HFFc6 (cell line): ENCODE results near the gene PFKFB3. TPM values are rescaled to one million over a fixed set of nuclear protein-coding genes. Genes with fewer than 3 reads are reported as not detected.

Experiments used
- DNase-seq: peaks from one replicate; pipeline ENCODE4 v3.0.0-alpha.2; 2018
- H3K27ac Mint-ChIP-seq: 2 replicates; pipeline ENCODE4 v1.8.0; 2020; ENCODE audit warnings: mild to moderate bottlenecking, mixed read lengths
- H3K27me3 Mint-ChIP-seq: 2 replicates; pipeline ENCODE4 v1.8.0; 2021; ENCODE audit warnings: mild to moderate bottlenecking, moderate library complexity, mixed read lengths; ENCODE audit not compliant: insufficient read depth
- H3K36me3 Mint-ChIP-seq: 2 replicates; pipeline ENCODE4 v1.8.0; 2021; ENCODE audit warnings: low read depth, mixed read lengths
- H3K4me1 Mint-ChIP-seq: 2 replicates; pipeline ENCODE4 v1.8.0; 2020; ENCODE audit warnings: low read depth, mixed read lengths
- H3K4me3 Mint-ChIP-seq: 2 replicates; pipeline ENCODE4 v1.8.0; 2020; ENCODE audit warnings: mild to moderate bottlenecking, moderate library complexity, mixed read lengths
- H3K9me3 Mint-ChIP-seq: 2 replicates; pipeline ENCODE4 v1.8.0; 2020; ENCODE audit warnings: mild to moderate bottlenecking, mixed read lengths
- total RNA-seq, 6 experiments: library from RNA; stranded (reverse); fragmentation: NEBNext Ultra II Directional; extraction: Animal tissue kit (Norgen Biotek cat#: 25700); gene quantifications; 2 replicates in 1 of 6; 3 replicates in 5 of 6; pipeline ENCODE4 v1.2.3, GENCODE V29; 2021
- TF ChIP-seq, protein P1 (sequence below): fragments of 200-600 bp; sonication (generic); IDR thresholded peaks from 2 replicates; pipeline ENCODE4 v1.5.0; 2021; ENCODE audit warnings: antibody characterized with exemption, mild to moderate bottlenecking

The PFKFB3 gene
- total RNA-seq, 6 experiments from 2014 or later, result 25.4 to 34.6 (median 28.7) TPM

DNA sequence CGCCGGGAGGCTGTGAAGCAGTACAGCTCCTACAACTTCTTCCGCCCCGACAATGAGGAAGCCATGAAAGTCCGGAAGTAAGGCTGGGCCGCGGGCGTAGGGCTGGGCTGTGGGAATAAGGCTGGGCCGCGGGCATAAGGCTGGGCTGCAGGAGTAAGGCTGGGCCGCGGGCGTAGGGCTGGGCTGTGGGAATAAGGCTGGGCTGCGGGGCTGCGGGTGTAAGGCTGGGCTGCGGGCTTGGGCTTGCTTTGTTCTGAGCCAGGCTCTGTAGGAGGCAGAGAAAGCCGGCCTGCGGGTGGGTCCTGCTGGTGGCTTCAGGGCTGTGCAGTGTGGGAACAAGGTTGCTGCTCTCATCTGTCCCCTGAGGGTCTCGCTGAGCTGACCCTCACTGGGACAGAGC is 12.5 kb downstream of the PFKFB3 start:
- TF ChIP-seq, protein P1, sequence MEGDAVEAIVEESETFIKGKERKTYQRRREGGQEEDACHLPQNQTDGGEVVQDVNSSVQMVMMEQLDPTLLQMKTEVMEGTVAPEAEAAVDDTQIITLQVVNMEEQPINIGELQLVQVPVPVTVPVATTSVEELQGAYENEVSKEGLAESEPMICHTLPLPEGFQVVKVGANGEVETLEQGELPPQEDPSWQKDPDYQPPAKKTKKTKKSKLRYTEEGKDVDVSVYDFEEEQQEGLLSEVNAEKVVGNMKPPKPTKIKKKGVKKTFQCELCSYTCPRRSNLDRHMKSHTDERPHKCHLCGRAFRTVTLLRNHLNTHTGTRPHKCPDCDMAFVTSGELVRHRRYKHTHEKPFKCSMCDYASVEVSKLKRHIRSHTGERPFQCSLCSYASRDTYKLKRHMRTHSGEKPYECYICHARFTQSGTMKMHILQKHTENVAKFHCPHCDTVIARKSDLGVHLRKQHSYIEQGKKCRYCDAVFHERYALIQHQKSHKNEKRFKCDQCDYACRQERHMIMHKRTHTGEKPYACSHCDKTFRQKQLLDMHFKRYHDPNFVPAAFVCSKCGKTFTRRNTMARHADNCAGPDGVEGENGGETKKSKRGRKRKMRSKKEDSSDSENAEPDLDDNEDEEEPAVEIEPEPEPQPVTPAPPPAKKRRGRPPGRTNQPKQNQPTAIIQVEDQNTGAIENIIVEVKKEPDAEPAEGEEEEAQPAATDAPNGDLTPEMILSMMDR, result no peak
- Mint-ChIP-seq H3K4me1 (peaks cover 32% of the 10 kb centered on the region), H3K36me3 (peaks cover 28% of the 10 kb centered on the region), H3K4me3 (no peak overlapping the region), H3K27me3 (peaks cover 2% of the 10 kb centered on the region; the same call in 1 of the 2 replicates), H3K9me3 (no peaks in the 10 kb centered on the region), H3K27ac (no peak overlapping the region)
- no peak for DNase-seq

DNA sequence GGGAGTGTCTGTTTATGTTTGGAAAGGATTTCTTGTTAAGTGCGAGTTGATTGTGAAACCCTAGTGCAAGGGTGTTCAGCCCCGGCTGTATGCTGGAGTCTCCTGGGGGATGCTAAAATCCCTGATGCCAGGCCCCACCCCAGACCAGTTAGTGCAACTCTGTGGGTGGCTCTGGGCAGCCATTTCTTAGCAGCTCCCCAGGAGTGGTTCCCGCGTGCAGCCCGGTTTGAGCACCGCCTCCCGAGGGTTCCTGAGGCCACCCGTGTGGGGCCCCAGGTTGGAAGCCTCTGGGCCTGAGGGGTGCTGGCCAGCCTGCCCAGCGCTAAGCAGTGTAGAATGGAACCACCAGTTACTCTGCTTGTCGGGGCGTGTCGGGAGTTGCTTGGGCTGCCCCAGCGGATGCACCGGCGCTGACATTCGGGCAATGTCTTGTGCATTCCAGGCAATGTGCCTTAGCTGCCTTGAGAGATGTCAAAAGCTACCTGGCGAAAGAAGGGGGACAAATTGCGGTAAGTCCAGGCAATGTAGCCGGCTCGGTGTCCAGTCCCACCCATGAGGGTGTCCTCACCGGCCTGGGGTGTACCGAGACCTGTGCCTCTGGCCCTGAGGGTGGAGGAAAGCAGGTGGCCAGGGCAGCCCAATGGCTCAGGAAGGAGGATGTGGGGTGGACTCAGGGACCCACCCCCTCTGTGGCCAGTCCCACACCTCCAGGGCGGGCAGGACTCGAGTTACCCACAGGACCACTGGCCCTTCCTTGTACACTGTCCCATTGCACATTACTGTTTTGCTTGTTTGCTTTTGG is 13.2 kb downstream of the PFKFB3 start:
- Mint-ChIP-seq H3K4me1 (peaks cover 36% of the 10 kb centered on the region), H3K9me3 (no peaks in the 10 kb centered on the region), H3K27me3 (peaks cover 2% of the 10 kb centered on the region; the same call in 1 of the 2 replicates), H3K36me3 (peaks cover 34% of the 10 kb centered on the region), H3K4me3 (no peak overlapping the region), H3K27ac (no peak overlapping the region)
- no peak for DNase-seq
- TF ChIP-seq, protein P1, result no peak

DNA sequence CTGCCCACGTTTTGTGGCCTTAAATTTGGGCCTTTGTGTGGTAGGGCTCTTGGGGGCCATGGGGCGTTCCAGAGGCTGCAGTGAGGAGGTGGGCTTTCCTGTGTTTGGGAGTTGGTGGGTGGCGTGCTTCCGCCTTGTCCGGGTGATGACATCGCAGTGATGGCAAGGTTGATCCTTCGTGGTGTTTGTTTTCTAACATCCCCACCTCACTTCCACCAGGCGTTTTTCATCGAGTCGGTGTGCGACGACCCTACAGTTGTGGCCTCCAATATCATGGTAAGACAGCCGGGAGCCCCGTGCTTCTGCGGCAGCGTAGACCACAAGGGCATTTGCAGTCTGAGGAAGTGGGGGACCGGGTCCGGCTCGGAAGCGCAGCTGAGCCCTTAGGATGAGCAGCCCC is 14.2 kb downstream of the PFKFB3 start:
- TF ChIP-seq, protein P1, result no peak

DNA sequence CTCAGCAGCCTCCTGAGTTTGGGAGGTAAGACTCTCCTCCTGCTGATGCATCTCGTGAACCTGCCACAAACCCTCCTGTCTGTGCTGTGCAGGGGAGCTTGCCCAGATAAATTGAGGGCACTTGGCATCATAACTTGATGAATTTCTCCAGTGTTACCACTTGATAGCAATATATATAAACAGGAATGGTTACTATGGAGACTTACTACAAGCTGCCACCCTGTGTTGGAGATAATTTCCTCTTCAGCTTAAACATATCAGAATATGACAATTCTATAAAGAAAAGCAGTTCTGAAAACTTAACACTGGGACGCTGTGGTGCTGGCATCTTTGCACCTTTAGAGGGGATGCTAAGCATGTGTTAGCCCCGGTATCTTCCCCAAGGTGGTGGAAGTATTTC is 14.9 kb downstream of the PFKFB3 start:
- TF ChIP-seq, protein P1, result no peak
- peaks cover 44% of the 10 kb centered on the region for H3K36me3 Mint-ChIP-seq
- no peak overlapping the region for H3K4me3 Mint-ChIP-seq
- peaks cover 2% of the 10 kb centered on the region; the same call in 1 of the 2 replicates for H3K27me3 Mint-ChIP-seq
- H3K27ac Mint-ChIP-seq, result peak overlapping the region; percentile 36; the same call in 1 of the 2 replicates
- no peaks in the 10 kb centered on the region for H3K9me3 Mint-ChIP-seq
- no peak for DNase-seq
- peaks cover 39% of the 10 kb centered on the region for H3K4me1 Mint-ChIP-seq

More for the DNA sequence above, 14.2 kb downstream of the PFKFB3 start:
- no peaks in the 10 kb centered on the region for H3K9me3 Mint-ChIP-seq
- peaks cover 37% of the 10 kb centered on the region for H3K4me1 Mint-ChIP-seq
- H3K27ac Mint-ChIP-seq, result peak overlapping the region; percentile 36; the same call in 1 of the 2 replicates
- H3K27me3 Mint-ChIP-seq, result peaks cover 2% of the 10 kb centered on the region; the same call in 1 of the 2 replicates
- peaks cover 38% of the 10 kb centered on the region for H3K36me3 Mint-ChIP-seq
- H3K4me3 Mint-ChIP-seq, result no peak overlapping the region
- DNase-seq, result no peak

DNA sequence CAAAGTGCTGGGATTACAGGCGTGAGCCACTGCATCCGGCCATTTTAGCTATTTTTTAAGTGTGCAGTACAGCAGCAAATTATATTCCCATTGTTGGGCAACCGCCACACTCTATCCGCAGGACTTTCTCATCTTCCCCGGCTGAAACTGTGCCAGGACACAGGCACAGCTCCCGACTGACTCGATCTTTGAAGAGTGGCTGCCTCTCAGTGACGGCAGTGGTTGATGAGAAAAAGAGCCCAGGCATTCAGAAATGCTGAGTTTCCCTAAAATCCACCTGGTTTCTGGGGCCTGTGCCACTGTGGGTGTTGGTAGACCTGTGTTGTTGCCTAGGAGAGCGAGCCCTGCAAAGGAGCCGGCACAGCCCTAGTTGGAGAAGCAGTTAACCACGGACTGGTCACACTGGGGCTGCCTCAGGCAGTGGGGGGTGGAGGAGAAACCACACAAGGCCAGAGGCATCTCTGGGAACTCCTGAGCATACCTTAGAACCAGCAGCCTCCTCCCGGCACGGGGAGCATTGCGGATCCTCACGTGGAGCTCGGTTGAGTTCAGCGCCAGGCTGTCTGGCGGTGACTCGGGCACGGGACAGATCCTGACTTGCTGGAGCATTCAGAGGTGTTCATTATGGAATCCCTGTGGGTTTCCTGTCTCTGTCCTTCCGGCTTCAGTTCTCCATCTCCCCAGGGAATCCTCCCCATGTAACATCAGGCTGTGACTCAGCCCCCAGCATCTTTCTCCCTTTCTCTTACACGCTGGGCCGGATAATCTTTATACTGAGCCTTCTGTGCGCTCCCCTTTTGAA is 16.2 kb downstream of the PFKFB3 start:
- Mint-ChIP-seq H3K4me1 (peaks cover 40% of the 10 kb centered on the region), H3K27me3 (peaks cover 2% of the 10 kb centered on the region; the same call in 1 of the 2 replicates), H3K27ac (peak overlapping the region; percentile 72), H3K4me3 (no peak overlapping the region), H3K9me3 (no peaks in the 10 kb centered on the region), H3K36me3 (peaks cover 40% of the 10 kb centered on the region)
- DNase-seq, result peak; percentile 50
- TF ChIP-seq, protein P1, result no peak
